ENCODE results near the gene NOSIP. TPM values are rescaled to one million over a fixed set of nuclear protein-coding genes. Genes with fewer than 3 reads are reported as not detected.

NOSIP gene
- total RNA-seq, 1 donor from 2014 or later, result 48.7 TPM

GRCh38 chr19:49590971-49591730 is 10.8 kb upstream of the NOSIP start, which contains the start of gene PRR12:
TSS of gene PRR12 (plus strand) at chr19:49591182. CDS start at chr19:49591655, 473 bp downstream.
- intact Hi-C loops (cut with DNase I), result no loop called here
- peak; percentile 84 for DNase-seq

GRCh38 chr19:49590071-49590970 is 10.0 kb upstream of the NOSIP start:
- Histone ChIP-seq H3K27me3 (no peaks in the 10 kb centered on the region), H3K4me1 (peaks cover 6% of the 10 kb centered on the region), H3K27ac (peak overlapping the region; percentile 90), H3K9me3 (no peaks in the 10 kb centered on the region), H3K36me3 (peaks cover 14% of the 10 kb centered on the region), H3K4me3 (peak overlapping the region; percentile 85)
- no peak for TF ChIP-seq CTCF (IDR thresholded peaks at IDR 0.05)
- intact Hi-C loops (cut with DNase I), result no loop called here
- ATAC-seq (peak; percentile 91), DNase-seq (peak; percentile 98)

More at GRCh38 chr19:49590971-49591730, 10.8 kb upstream of the NOSIP start, which contains the start of gene PRR12:
- no peak for TF ChIP-seq CTCF (IDR thresholded peaks at IDR 0.05)
- Histone ChIP-seq H3K36me3 (peaks cover 23% of the 10 kb centered on the region), H3K27ac (peak within 1 kb of the TSS; percentile 90), H3K4me1 (peaks cover 6% of the 10 kb centered on the region), H3K27me3 (no peaks in the 10 kb centered on the region), H3K4me3 (peak within 1 kb of the TSS; percentile 85), H3K9me3 (no peaks in the 10 kb centered on the region)
- ATAC-seq, result peak; percentile 54

GRCh38 chr19:49589502-49589905 is 9.1 kb upstream of the NOSIP start:
- Histone ChIP-seq H3K4me1 (peaks cover 6% of the 10 kb centered on the region), H3K4me3 (peak overlapping the region; percentile 85), H3K36me3 (peaks cover 6% of the 10 kb centered on the region), H3K9me3 (no peaks in the 10 kb centered on the region), H3K27ac (peak overlapping the region; percentile 24), H3K27me3 (no peaks in the 10 kb centered on the region)
- intact Hi-C loops (cut with DNase I), result no loop called here
- ATAC-seq, result no peak
- no peak for DNase-seq
- no peak for TF ChIP-seq CTCF (IDR thresholded peaks at IDR 0.05)

- no peak for TF ChIP-seq CTCF (IDR thresholded peaks at IDR 0.05)
- no peak for DNase-seq
- Histone ChIP-seq H3K4me3 (no peak overlapping the region), H3K27ac (no peak overlapping the region), H3K9me3 (no peaks in the 10 kb centered on the region), H3K27me3 (no peaks in the 10 kb centered on the region), H3K4me1 (peaks cover under 1% of the 10 kb centered on the region), H3K36me3 (no peaks in the 10 kb centered on the region)
- intact Hi-C loops (cut with DNase I), result no loop called here
- ATAC-seq, result no peak
These were observed 8.2 kb upstream of the NOSIP start for GRCh38 chr19:49588365-49589122.

- H3K27ac ChIP-seq, result no peak overlapping the region
- ATAC-seq (no peak), DNase-seq (no peak)
- no peaks in the 10 kb centered on the region for H3K27me3 ChIP-seq
- intact Hi-C loops (cut with DNase I), result no loop called here
- no peak for TF ChIP-seq CTCF (IDR thresholded peaks at IDR 0.05)
- H3K9me3 ChIP-seq, result no peaks in the 10 kb centered on the region
- no peak overlapping the region for H3K4me3 ChIP-seq
- H3K4me1 ChIP-seq, result no peaks in the 10 kb centered on the region
- H3K36me3 ChIP-seq, result no peaks in the 10 kb centered on the region
These were observed 6.9 kb upstream of the NOSIP start for GRCh38 chr19:49587227-49587626.
